LHCN-M2 (cell line): ENCODE measurements around the gene PECR. TPM values are rescaled to one million over a fixed set of nuclear protein-coding genes. Genes with fewer than 3 reads are reported as not detected.

Experiments
- DNase-seq: peaks from one replicate; pipeline ENCODE4 v3.0.0-alpha.2; 2012; ENCODE audit warnings: low read depth
- polyA plus RNA-seq: library from polyadenylated mRNA; unstranded; fragments of >200 nt; gene quantifications from one replicate; pipeline ENCODE4 v1.2.1, GENCODE V29; 2012; ENCODE audit warnings: missing spikeins
- total RNA-seq: library from RNA; depleted of rRNA; stranded (reverse); fragments of >200 nt; gene quantifications from 2 replicates; pipeline ENCODE4 v1.2.3, GENCODE V29; 2014; rRNA removed

The PECR gene
- total RNA-seq, result 9.2 and 12.0 TPM in 2 replicates
- 10.8 TPM for polyA plus RNA-seq

DNA sequence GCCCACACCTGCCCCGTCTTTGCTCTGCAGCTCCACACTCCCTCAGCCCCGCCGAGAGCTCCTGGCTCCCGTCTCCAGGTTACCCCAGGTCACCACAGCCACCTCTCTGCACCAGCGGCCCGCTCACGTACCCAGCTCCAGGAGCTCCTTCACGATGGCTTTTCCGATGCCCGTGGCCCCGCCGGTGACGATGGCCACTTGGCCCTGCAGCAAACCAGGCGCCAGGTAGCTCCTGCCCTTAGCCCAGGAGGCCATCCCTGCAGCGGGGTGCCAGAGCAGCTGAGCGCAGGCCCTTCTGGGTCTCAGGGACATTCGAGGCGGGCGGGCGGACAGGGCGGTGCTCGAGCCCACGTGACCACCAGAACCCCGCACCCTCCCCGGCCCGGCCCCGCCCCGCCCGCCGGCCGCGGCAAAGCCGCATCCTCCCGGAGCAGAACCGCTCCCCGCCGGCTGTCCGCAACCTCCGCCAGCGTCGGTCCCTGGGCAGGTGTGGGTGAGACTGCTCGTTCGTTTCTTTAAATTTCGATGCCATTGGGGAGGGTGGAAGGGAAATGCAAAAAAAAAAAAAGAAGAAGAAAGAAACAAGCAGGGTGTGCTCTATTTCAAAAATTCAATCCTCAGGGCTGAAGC is at the start of gene PECR, which contains the start of gene TMEM169:
PECR (minus strand) TSS at position 323 of the 630 bp plus-strand sequence; CDS start at position 255, 68 bp downstream.
TMEM169 (plus strand) TSS at position 433 of the 630 bp plus-strand sequence. CDS start 14,045 bp downstream, outside the sequence.
- DNase-seq, result peak; percentile 69

DNA sequence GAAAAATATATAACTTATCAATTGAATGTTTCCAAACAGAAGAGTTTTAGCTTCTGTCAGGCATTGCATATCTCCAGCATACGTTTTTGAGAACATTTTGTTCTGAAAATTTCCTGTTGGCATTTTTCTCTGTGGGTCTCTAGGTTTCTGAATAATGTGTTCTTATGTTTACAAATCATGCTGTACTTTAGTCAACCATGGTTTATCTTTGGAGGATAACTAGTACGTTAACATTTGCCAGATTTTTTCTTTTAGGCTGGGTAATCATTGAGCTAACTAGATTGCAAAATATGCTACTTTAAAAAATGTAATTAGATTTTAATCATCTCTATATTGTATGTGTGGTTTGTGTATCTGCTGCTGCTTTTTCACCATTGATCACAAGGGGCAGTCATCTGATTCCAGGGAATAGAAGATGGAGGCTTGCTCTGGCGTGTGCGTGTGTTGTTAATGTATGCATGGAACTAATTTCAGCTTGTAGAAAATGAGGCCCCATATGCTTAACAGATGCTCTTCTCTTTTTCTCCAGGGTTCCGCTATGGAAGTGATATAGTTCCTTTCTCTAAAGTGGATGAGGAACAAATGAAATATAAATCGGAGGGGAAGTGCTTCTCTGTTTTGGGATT is 48.9 kb upstream of the PECR start:
- DNase-seq, result no peak

DNA sequence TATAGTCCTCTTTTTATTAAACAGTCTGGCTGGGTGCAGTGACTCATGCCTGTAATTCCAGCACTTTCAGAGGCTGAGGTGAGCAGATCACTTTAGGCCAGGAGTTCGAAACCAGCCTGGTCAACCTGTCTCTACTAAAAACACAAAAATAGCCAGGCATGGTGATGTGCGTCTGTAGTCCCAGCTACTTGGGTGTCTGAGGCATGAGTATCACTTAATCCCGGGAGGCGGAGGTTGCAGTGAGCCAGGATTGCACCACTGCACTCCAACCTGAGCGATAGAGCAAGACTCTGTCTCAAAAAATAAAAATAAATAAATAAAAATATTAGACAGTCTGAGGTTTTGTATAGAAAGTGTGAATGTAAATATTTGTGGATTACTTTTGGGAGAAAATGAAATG is 45.3 kb upstream of the PECR start:
- no peak for DNase-seq

GRCh38 chr2:216121255-216121654 is 39.6 kb upstream of the PECR start:
- DNase-seq, result no peak

DNA sequence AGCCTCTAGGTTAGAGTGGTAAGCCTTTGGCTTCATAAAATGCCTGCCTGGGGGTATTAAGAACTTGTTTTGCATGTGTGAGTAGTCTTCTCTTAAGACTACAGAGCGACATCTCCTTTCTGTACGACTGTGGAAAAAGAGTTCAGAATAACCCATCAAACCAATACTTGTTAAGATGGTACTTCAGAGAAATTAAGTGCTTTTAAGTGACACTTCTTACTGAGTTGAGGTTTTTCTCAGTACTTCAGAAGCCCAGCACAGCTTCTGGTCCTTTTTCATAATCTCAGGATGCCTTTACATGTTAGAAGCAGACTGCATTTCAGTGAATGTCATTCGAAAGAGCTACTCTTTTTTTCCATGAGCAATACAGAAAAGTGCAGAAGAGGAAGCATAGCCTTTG is 38.4 kb upstream of the PECR start:
- DNase-seq, result no peak

DNA sequence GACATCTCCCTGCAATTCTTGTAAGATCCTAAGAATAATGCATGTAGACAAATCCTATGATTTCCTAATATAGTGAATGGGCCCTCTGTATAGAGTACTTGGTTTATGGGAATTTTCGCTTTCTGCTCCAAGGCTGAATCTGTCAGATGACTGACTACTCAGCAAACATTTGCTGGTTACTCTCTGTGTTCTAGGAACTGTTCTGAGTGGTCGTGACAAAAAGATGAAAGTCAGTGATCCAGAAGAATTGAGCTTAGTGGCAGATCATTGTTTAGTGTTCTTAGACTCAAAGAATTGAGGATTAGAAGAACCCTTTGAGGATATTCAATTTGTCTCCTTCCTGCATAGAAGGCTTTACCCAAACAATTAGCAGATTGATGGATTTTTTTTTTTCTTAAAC is 37.5 kb upstream of the PECR start:
- DNase-seq, result no peak

- no peak for DNase-seq
Measured at GRCh38 chr2:216118474-216118873, 36.9 kb upstream of the PECR start.

DNA sequence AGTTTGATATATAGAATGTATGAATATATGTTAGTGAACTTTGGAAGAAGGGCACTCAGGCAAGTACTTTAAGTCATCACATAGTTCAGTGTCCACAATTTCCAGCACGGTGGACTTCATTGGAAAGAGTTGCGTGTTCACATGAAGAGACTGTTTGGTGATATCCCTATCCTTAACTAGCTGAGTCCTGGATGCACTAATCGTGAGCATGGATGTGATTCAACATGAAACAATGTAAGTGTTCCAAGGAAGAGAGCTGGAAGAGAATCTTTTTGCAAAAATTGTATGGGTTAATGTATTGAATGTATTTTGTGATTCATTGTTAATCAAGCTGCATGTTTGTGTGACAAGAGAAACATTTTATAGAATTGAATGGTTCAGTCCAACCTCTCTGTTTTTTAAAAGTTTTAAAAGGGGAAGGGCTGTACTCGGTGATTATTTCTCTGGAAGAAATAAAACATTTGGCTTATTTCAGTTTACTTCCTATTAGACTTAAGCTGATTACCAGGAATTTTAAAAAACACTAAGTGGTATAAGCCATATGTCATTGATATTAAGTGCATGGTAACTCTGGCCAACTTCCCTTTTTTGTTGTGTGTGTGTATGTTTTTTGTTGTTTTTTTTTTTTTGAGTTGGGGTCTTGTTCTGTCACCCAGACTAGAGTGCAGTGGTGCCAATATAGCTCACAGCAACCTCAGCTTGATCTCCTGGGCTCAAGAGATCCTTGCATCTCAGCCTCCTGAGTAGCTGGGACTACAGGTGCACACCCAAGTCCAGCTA is 36.1 kb upstream of the PECR start:
- DNase-seq, result no peak

DNA sequence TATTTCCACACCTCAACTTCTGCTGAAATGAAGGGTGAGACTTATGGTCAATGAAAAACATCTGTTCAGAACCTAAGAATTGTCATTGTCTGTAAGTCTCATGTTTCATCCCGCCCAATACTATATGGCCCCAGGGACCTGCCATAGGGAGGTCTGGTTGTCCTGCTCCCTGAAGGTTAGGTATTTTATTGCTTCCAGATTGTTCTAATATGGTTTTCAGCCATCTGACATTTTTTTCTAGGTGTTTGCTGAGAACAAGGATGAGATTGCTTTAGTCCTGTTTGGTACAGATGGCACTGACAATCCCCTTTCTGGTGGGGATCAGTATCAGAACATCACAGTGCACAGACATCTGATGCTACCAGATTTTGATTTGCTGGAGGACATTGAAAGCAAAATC is 34.8 kb upstream of the PECR start:
- no peak for DNase-seq

DNA sequence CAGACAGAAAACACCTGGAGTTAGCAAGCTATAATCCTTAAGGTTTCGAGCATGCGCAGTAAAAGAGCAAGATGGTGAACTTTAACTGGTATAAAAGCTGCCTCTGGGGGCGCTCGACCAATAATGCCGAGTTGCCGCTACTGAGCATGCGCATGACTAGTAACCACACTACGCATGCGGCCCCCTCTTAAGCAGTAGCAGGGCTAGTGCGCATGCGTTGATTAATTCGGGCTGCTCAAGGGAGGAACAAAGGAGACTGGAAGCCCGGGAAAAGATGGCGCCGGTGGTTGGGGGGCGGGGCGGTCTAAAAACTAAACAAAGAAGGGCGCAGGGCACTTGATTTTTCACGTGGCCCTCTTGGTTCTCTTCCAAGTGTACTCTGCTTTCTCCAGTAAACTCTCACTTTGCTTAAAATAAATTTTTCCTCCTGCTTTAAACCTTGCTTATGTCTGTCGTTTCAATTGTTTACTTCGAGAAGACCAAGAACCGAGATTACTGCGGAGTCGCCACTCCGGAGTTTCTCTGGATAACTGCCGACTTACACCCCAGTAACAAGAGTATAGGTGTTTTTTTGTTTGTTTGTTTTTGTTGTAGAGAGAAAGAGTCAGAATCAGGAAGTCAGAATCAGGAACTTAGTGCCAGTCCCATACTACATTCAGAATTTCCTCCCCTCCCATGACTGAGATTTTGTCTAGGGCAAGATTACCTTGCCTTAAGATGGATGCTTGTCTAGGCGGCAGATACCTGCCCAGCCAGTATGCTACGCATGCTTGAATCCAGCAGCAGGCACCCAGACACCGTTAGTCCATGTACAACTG is 33.3 kb upstream of the PECR start:
- DNase-seq, result peak; percentile 99

GRCh38 chr2:216114382-216114713 is 32.7 kb upstream of the PECR start:
- DNase-seq, result no peak

- DNase-seq, result peak; percentile 76
Measured at GRCh38 chr2:216113572-216113971, 32.0 kb upstream of the PECR start.

DNA sequence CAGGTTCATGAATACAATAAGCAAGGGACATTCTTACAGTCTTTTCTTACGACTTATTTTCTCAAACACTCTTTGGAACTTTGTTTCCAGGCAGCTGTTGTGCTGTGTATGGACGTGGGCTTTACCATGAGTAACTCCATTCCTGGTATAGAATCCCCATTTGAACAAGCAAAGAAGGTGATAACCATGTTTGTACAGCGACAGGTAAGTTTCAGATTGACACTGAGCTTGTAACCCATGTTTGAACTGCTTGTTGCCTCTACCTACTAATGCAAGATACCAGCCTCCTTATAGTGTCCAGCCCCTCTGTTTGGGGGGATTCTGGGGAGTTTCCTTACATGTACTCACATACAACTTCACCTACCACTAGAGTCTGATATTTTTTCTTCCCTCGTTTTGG is 31.3 kb upstream of the PECR start:
- no peak for DNase-seq

- no peak for DNase-seq
Measured at GRCh38 chr2:216111122-216111521, 29.5 kb upstream of the PECR start.

DNA sequence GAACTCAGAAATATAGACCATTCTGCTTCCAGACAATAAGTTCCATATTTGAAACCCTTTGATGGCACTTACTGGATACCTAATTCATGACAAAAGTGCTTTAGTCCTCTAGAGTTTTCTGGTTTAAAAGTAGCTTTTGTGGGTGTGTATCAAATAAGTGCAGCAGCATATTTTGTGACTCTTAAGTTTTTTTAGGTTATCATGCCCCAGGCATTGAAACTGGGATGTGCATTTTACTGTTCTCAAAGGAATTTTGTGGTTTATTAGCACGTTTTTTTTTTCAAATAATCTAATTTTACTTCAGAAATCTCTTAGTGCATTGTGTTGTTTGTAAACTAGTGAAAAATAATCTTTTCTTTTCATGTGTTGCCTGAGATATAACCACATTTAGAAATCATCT is 29.0 kb upstream of the PECR start:
- DNase-seq, result no peak

DNA sequence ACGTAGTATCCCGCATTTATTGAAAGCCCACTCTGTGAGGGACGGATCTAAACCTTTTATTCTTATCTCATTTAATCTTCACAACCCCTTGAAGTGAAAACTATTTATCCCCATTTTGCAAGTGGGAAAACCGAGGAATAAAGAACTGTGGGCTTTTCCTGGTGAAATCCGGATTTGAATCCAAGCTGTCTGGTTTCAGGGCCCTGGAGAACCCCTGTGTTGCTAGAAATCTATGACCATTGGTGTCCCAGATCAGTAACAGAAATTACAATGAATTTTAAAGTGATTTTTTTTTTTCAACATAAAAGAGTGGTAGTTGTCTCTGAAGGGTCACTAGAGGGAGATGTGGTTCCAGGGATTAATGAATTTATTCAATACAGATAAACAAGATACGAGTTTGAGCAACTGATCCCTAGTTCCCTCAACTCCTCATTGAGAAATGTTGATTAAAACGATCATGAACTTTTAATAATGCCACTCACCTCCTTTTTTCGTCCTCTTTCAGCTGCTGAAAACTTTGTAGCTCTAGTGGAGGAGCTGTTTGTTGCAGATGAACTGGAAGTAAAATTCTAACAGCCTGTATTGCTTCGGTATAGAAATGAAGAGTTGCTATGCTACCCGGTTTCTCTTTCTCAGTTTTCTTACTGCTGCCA is 28.5 kb upstream of the PECR start:
- DNase-seq, result peak; percentile 54

DNA sequence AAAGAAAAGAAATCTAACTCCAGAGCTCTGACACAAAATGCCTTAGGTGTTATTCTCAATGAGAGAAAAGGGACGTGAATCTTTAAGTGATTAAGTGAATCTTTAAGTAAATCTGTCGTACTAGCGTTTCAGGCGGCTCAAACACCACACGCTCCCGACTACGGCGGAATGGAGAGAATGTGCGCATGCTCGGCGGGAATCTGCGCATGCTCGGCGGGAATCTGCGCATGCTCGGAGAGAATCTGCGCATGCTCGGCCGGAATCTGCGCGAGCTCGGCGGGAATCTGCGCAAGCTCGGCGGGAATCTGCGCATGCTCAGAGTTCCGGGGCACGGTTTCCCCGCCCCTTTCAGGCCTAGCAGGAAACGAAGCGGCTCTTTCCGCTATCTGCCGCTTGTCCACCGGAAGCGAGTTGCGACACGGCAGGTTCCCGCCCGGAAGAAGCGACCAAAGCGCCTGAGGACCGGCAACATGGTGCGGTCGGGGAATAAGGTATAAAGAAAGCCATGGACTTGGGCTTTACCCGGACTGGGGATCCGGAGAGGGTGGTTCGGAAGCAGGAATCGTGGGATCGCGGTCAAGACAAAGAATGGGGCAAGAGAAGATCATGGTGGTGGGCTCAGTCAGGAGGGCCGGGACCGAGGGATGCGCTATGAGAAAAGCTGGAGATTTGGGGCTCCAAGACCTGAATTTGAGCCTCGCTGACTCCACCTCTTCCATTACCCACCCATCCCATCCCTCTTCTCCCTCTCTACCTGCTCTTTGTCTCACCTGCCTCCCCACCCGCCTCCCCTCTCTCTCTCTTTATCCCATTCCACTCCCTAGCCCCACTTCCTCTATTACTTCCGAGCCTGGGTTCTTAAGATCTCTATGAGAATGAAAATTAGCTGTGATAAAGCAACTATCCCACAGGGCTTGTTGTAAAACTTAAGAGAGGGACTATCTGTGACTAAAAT is 27.6 kb upstream of the PECR start, which contains the start of gene XRCC5:
XRCC5 (plus strand) TSS at position 382 of the 955 bp plus-strand sequence; CDS start at position 471, 89 bp downstream.
- DNase-seq, result peak; percentile 94

DNA sequence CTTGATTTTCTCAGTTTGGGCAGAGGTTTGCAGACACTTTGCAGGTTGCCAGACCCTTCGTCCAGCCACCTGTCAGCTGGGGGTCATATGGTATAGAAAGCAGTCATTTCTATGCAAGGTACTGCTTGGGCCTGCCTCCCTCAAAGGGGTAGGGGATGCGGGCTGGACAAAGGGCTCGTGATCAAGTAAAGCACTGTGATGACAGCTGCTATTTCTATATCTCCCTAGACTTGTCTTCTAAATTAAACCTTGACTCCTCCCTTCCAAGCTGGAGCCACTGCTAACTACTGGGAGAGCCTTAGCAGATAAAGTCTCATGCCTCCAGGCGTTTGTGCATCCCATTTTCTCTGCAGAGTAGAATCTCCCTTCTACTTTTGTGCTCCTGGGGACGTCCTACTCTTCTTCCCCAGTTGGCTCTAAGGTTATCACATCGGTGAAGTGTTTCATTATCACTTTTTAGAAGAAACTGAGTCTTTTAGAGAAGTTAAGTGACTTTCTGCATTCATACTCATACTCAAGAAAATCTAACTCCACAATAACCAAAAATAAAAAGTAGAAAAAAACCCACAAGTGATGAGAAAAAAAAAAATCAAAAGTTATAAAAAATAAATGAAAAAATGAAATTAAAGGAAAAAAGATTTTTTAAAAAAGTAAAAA is 26.8 kb upstream of the PECR start:
- peak; percentile 46 for DNase-seq

- DNase-seq, result peak; percentile 21
Measured at GRCh38 chr2:216107760-216108159, 26.2 kb upstream of the PECR start.
